Stomach (tissue), 9 donors: Measurements from ENCODE around the gene NPR2. TPM values are rescaled to one million over a fixed set of nuclear protein-coding genes. Genes with fewer than 3 reads are reported as not detected.

Source experiments
- DNase-seq, 2 donors: peaks; one replicate each; pipeline versions ENCODE4 v3.0.0 to v3.0.0-alpha.2; 2013 to 2019
- H3K27ac ChIP-seq, 5 donors: fragments of 200-600 bp in 4 of 5; sonication (generic) in 4 of 5; one replicate each; pipeline ENCODE4 v1.5.1; 2013 to 2019; ENCODE audit warnings: mild to moderate bottlenecking in 1 of 5, moderate library complexity in 1 of 5
- H3K27me3 ChIP-seq, 3 donors: fragments of 200-600 bp; sonication (generic); one replicate each; pipeline ENCODE4 v1.5.1; 2017 to 2019; ENCODE audit warnings: mixed run types in 1 of 3
- H3K36me3 ChIP-seq, 4 donors: fragments of 200-600 bp; sonication (generic); 1 replicate in 3 of 4; 2 replicates in 1 of 4; pipeline ENCODE4 v1.5.1; 2016 to 2019
- H3K4me1 ChIP-seq, 4 donors: fragments of 200-600 bp; sonication (generic); one replicate each; pipeline ENCODE4 v1.5.1; 2016 to 2019
- H3K4me3 ChIP-seq, 4 donors: fragments of 200-600 bp; sonication (generic) in 3 of 4; one replicate each; pipeline ENCODE4 v1.5.1; 2016 to 2019; ENCODE audit warnings: mild to moderate bottlenecking in 1 of 4
- H3K9me3 ChIP-seq, 4 donors: fragments of 200-600 bp; sonication (generic); one replicate each; pipeline ENCODE4 v1.5.1; 2016 to 2019
- EP300 ChIP-seq: sonication (generic); formaldehyde crosslinking; IDR thresholded peaks from one replicate; pipeline ENCODE4 v1.6.1; 2017; ENCODE audit warnings: antibody characterized with exemption
- POLR2A ChIP-seq, 4 donors: fragments of 450-650 bp; IDR thresholded peaks; one replicate each; pipeline ENCODE4 v1.6.1; 2016; ENCODE audit warnings: antibody characterized with exemption in 4 of 4, control low read depth in 2 of 4, mild to moderate bottlenecking in 1 of 4, moderate library complexity in 1 of 4
- POLR2AphosphoS5 ChIP-seq, 3 donors: sonication (generic); formaldehyde crosslinking; IDR thresholded peaks; one replicate each; pipeline ENCODE4 v1.6.1; 2016; ENCODE audit warnings: antibody characterized with exemption in 3 of 3
- WGBS, 5 donors: extraction: QIAGEN DNeasy Blood & Tissue Kit in 3 of 5; methylation state at CpG; one replicate each; pipeline versions ENCODE4 v1.1.5 to v1.1.7; 2013 to 2018; 5-methylcytosine and 5-hydroxymethylcytosine counted together
- intact Hi-C: fragments of 100-400 bp; cut with DNase I; formaldehyde crosslinking; loops from one replicate; pipeline ENCODE4 v1.15.1; 2023; ENCODE audit warnings: low total_unique reads
- polyA plus RNA-seq, 3 donors: library from polyadenylated mRNA; stranded (reverse); fragments of 200-250 nt; gene quantifications; one replicate each; pipeline ENCODE4 v1.2.3, GENCODE V29; 2013
- total RNA-seq, 5 donors: library from RNA; depleted of rRNA; stranded (reverse); fragments of >200 nt; gene quantifications; one replicate each; pipeline versions ENCODE4 v1.1.0 to v1.2.3, GENCODE V29; 2014 to 2016
- TF ChIP-seq, protein P1 (sequence below), 7 experiments: fragments of 450-650 bp in 4 of 7; fragments of 200-600 bp in 3 of 7; sonication (generic) in 3 of 7; IDR thresholded peaks; one replicate each; pipeline ENCODE4 v1.5.1; 2016 to 2019; ENCODE audit warnings: antibody characterized with exemption in 7 of 7, control low read depth in 2 of 7, mild to moderate bottlenecking in 1 of 7
- donor health status: healthy with polysubstance abuse.
- donor health status: Bipolar disorder and iron deficiency.
- donor health status: healthy.

The NPR2 gene
- total and polyA plus RNA-seq, 8 donors: 3.1 to 75.5 (median 9.7) TPM

DNA sequence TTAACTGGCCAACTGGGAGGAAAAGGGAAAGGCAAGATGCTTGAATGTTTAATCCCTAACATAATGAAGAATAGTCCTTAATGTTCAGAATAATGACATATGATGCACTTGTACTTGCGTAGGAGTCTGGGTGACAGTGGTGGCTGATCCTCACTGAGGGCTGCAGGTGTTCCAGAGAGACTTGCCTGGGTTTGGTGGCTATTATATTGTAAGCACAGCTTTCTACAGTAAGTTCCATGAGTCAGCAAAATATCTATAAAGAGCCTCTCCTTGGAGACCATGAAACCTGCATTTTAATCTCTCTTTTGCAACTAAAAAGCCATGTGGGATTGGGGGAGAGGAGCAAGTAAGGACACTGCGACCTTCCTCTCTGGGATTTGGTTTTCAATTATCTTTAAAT lies 1.9 kb upstream of the NPR2 start:
- Histone ChIP-seq H3K27me3 (peaks cover 0 to 5% (median 0%) of the 10 kb centered on the region in 3 donors), H3K36me3 (peaks cover 0 to 5% (median 4%) of the 10 kb centered on the region in 4 donors), H3K9me3 (no peaks in the 10 kb centered on the region), H3K4me3 (no peak overlapping the region), H3K4me1 (peaks cover 37 to 44% (median 40%) of the 10 kb centered on the region in 4 donors), H3K27ac (no peak overlapping the region)
- TF ChIP-seq, protein P1, sequence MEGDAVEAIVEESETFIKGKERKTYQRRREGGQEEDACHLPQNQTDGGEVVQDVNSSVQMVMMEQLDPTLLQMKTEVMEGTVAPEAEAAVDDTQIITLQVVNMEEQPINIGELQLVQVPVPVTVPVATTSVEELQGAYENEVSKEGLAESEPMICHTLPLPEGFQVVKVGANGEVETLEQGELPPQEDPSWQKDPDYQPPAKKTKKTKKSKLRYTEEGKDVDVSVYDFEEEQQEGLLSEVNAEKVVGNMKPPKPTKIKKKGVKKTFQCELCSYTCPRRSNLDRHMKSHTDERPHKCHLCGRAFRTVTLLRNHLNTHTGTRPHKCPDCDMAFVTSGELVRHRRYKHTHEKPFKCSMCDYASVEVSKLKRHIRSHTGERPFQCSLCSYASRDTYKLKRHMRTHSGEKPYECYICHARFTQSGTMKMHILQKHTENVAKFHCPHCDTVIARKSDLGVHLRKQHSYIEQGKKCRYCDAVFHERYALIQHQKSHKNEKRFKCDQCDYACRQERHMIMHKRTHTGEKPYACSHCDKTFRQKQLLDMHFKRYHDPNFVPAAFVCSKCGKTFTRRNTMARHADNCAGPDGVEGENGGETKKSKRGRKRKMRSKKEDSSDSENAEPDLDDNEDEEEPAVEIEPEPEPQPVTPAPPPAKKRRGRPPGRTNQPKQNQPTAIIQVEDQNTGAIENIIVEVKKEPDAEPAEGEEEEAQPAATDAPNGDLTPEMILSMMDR (IDR thresholded peaks at IDR 0.05): no peak
- no peak for TF ChIP-seq POLR2A (IDR thresholded peaks at IDR 0.05)
- no peak for TF ChIP-seq POLR2AphosphoS5 (IDR thresholded peaks at IDR 0.05)
- TF ChIP-seq EP300: no peak
- intact Hi-C loops: no loop called here
- DNase-seq: no peak
- WGBS, 5 donors: 89 to 100% (median 98%) methylated on average over 2 of the region's 2 CpGs

DNA sequence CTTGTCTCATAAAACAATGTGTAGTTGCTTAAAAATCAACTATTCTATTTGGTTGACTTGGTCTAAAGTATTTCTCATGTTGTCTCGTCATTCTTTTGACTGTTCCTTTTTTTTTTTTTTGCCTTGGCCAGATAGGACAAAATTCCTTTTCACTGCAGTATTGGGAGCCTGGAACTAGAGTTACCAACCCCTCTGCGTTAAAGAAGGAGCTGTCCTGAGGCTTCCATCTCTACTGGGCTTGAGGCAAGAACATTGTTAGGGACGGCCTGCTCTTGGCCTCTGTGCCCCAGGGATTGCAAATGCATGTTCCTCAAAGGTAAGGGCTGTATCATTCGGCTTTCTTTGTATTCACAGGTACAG lies 1.4 kb upstream of the NPR2 start:
- Histone ChIP-seq H3K4me1 (peaks cover 37 to 49% (median 43%) of the 10 kb centered on the region in 4 donors), H3K27ac (peak overlapping the region in 1 of 5 donors; percentile 78), H3K27me3 (peaks cover 0 to 5% (median 0%) of the 10 kb centered on the region in 3 donors), H3K4me3 (no peak overlapping the region), H3K36me3 (peaks cover 0 to 5% (median 4%) of the 10 kb centered on the region in 4 donors), H3K9me3 (no peaks in the 10 kb centered on the region)
- DNase-seq: no peak
- 31 to 39% (median 34%) methylated on average over 4 of the region's 4 CpGs for WGBS, 5 donors
- TF ChIP-seq POLR2A (IDR thresholded peaks at IDR 0.05) (no peak), POLR2AphosphoS5 (IDR thresholded peaks at IDR 0.05) (no peak), EP300 (no peak)
- TF ChIP-seq, protein P1 (IDR thresholded peaks at IDR 0.05): no peak
- intact Hi-C loops: loop anchor here (5.0 kb wide), 1 partner anchor 92 kb away; no protein-coding TSS in a partner anchor

DNA sequence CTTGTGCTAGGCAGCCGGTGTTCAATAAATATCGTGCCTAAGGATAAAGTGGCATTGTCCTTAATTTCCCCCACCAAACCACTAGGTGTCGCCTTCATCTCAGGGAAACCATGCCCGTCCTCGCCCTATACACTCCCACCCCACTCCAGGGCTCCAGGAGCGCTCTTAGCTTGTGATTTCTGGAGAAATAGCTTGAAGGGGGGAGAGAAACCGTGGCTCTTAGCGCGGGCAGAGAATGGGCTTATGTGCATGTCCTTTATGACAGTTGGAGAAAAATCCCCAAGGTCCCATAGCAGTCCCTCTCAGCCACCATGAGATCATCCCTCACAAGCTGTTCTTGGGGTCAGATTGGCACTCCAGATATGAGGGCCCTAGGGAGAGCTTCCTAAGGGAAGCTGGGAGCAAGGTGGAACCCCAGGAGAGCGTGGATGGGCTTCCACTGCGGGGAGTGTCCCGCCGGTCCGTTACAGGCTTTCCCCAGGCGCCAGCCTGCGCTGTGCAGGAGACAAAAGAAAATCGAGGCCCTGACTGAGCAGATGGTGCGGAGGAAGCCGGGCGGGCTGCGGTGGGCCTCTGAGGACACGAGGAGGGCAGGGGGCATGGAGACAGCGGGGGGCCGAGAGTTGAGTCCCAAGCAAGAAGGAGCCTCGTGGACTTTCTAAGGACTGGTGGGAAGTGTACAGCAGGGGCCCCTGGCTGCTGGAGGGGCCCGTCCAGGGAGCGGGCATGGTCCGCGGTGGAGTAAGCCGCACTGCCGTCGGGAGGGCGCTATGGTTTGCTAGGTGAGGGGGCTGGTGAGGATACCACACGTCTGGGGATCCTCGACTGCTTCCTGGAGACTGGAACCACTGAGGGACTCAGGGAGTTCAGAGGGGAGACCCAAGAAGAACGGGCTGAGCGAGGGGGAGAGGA lies 750 bp upstream of the NPR2 start:
- Histone ChIP-seq H3K27ac (peak overlapping the region; percentile 7 to 84 (median 74)), H3K4me3 (peak overlapping the region; percentile 41 to 51 (median 48)), H3K4me1 (peaks cover 37 to 55% (median 46%) of the 10 kb centered on the region in 4 donors), H3K9me3 (no peaks in the 10 kb centered on the region), H3K27me3 (peaks cover 0 to 5% (median 0%) of the 10 kb centered on the region in 3 donors), H3K36me3 (peaks cover 0 to 5% (median 3%) of the 10 kb centered on the region in 4 donors)
- peak; percentile 68 to 93 for DNase-seq
- peak in 1 of 3 donors; percentile 41 for TF ChIP-seq POLR2AphosphoS5 (IDR thresholded peaks at IDR 0.05)
- TF ChIP-seq, protein P1 (IDR thresholded peaks at IDR 0.05): peak in 5 of 7 experiments; percentile 80 to 95 (median 90)
- no peak for TF ChIP-seq POLR2A (IDR thresholded peaks at IDR 0.05)
- no peak for TF ChIP-seq EP300
- WGBS, 5 donors: 52 to 60% (median 56%) methylated on average over 35 to 37 of the region's 37 CpGs
- intact Hi-C loops: loop anchor here (5.0 kb wide), 1 partner anchor 92 kb away; no protein-coding TSS in a partner anchor

DNA sequence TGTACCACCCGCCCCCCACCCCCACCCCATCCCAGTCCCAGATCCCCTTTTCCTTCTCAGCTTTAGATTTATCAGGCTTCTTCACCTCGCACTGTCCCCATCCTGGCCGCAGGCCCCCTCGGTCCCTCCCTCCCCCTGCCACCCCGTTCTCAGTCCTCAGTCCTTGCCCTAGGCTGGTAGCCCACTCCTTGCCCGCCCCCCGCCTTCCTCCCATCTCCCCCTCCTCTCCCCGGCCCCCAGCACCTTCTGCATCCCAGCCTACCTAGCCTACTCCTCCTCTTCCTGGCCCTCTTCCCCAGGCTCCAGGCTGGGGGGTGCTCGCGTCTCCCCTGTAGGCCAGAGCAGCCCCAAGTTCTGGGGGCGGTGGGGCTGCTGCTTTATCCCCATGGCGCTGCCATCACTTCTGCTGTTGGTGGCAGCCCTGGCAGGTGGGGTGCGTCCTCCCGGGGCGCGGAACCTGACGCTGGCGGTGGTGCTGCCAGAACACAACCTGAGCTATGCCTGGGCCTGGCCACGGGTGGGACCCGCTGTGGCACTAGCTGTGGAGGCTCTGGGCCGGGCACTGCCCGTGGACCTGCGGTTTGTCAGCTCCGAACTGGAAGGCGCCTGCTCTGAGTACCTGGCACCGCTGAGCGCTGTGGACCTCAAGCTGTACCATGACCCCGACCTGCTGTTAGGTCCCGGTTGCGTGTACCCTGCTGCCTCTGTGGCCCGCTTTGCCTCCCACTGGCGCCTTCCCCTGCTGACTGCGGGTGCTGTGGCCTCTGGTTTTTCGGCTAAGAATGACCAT lies 828 bp downstream of the NPR2 start:
- H3K27ac ChIP-seq: peak overlapping the region in 4 of 5 donors; percentile 70 to 84 (median 76)
- 86 to 93% (median 87%) methylated on average over 24 to 34 of the region's 34 CpGs for WGBS, 5 donors
- peaks cover 37 to 61% (median 49%) of the 10 kb centered on the region in 4 donors for H3K4me1 ChIP-seq
- no peaks in the 10 kb centered on the region for H3K9me3 ChIP-seq
- H3K36me3 ChIP-seq: peaks cover 0 to 5% (median under 1%) of the 10 kb centered on the region in 4 donors
- H3K27me3 ChIP-seq: peaks cover 0 to 5% (median 0%) of the 10 kb centered on the region in 3 donors
- DNase-seq: no peak
- TF ChIP-seq POLR2AphosphoS5 (IDR thresholded peaks at IDR 0.05): no peak
- TF ChIP-seq POLR2A (IDR thresholded peaks at IDR 0.05): no peak
- TF ChIP-seq EP300: no peak
- TF ChIP-seq, protein P1 (IDR thresholded peaks at IDR 0.05): no peak
- intact Hi-C loops: loop anchor here (5.0 kb wide), 1 partner anchor 90 kb away; no protein-coding TSS in a partner anchor
- peak overlapping the region; percentile 41 to 51 (median 48) for H3K4me3 ChIP-seq
